Loucy (cell line): ENCODE data around the gene RADX.

Experiments used
- H2AFZ ChIP-seq: fragments of 200-600 bp; sonication (generic); 2 replicates; pipeline ENCODE4 v1.6.0; 2016; ENCODE audit warnings: antibody characterized with exemption, mild to moderate bottlenecking, low read length, moderate library complexity
- H3F3A ChIP-seq: fragments of 200-600 bp; 2 replicates; pipeline ENCODE4 v1.6.0; 2016; ENCODE audit warnings: antibody characterized with exemption, low read depth, mild to moderate bottlenecking
- H3K27me3 ChIP-seq: fragments of 200-600 bp; sonication (generic); 2 replicates; pipeline ENCODE4 v1.6.1; 2014; ENCODE audit warnings: low read length, mild to moderate bottlenecking; ENCODE audit not compliant: insufficient read depth, poor library complexity, severe bottlenecking
- H3K36me3 ChIP-seq: fragments of 200-600 bp; sonication (generic); 2 replicates; pipeline ENCODE4 v1.6.1; 2016; ENCODE audit warnings: low read length; ENCODE audit not compliant: insufficient read depth
- H3K4me1 ChIP-seq: fragments of 200-600 bp; sonication (generic); 2 replicates; pipeline ENCODE4 v1.5.1; 2014; ENCODE audit warnings: low read length, mild to moderate bottlenecking; ENCODE audit not compliant: insufficient read depth, poor library complexity, severe bottlenecking
- H3K4me2 ChIP-seq: fragments of 200-600 bp; sonication (generic); 2 replicates; pipeline ENCODE4 v1.6.0; 2014; ENCODE audit warnings: antibody characterized with exemption, low read length, low read depth, mild to moderate bottlenecking; ENCODE audit not compliant: poor library complexity, severe bottlenecking
- H3K4me3 ChIP-seq: fragments of 200-600 bp; sonication (generic); 2 replicates; pipeline ENCODE4 v1.5.1; 2014; ENCODE audit warnings: low read length, mild to moderate bottlenecking, mixed read lengths; ENCODE audit not compliant: poor library complexity, severe bottlenecking
- H3K79me2 ChIP-seq: fragments of 200-600 bp; sonication (generic); 2 replicates; pipeline ENCODE4 v1.6.1; 2014; ENCODE audit warnings: low read length; ENCODE audit not compliant: insufficient read depth
- H3K9ac ChIP-seq: fragments of 200-600 bp; sonication (generic); 2 replicates; pipeline ENCODE4 v1.6.0; 2014; ENCODE audit warnings: mild to moderate bottlenecking, low read depth, low read length, moderate library complexity; ENCODE audit not compliant: poor library complexity, severe bottlenecking
- H3K9me2 ChIP-seq: fragments of 200-600 bp; sonication (generic); replicated peaks from 2 replicates; pipeline ENCODE4 v1.6.1; 2016; ENCODE audit warnings: low read depth, low read length, mixed read lengths
- H3K9me3 ChIP-seq: fragments of 200-600 bp; sonication (generic); 2 replicates; pipeline ENCODE4 v1.6.1; 2014; ENCODE audit warnings: mild to moderate bottlenecking, antibody characterized with exemption, low read length, low read depth; ENCODE audit not compliant: insufficient read depth
- H4K20me1 ChIP-seq: fragments of 200-600 bp; sonication (generic); 2 replicates; pipeline ENCODE4 v1.6.0; 2014; ENCODE audit warnings: antibody characterized with exemption, low read length, mild to moderate bottlenecking; ENCODE audit not compliant: insufficient read depth, poor library complexity, severe bottlenecking
- EZH2phosphoT487 ChIP-seq: fragments of 200-600 bp; IDR thresholded peaks from 2 replicates; pipeline ENCODE4 v1.6.1; 2018; ENCODE audit warnings: antibody characterized with exemption, mild to moderate bottlenecking, moderate library complexity, borderline replicate concordance
- TF ChIP-seq, protein P1 (sequence below): fragments of 200-600 bp; sonication (generic); conservative IDR thresholded peaks from 2 replicates; pipeline ENCODE4 v1.5.1; 2014; ENCODE audit warnings: mild to moderate bottlenecking, antibody characterized with exemption, low read length

RADX gene

DNA sequence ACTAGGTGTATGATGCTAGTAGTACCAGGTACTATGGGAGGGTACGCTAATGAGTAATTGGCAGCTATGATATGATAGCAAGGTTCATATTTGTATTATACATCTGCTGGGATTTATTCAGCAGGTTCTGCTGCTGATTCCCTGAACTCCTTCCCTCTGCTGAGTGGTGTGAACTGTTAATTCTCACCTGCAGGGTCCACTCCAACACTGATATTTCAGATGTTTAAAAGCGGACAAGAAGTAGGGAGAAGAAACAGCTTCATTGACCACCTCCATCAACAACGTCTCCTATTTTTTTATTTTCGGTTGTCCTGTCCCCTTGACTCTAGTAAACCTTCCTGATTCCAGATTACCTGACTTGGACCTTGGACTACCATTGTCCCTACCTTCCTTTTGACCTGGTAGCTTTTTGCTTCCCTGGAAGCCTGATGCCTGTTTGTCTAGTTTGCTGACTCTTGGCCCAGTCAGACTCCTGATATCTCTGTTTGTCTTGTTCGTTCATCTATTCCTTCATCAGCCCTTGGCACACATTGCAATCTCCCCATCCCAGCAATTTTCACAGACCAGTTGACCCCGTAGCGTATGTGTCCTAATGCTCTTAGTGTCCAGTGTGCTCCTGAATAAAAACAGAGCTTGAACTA, 80.8 kb downstream of the RADX start:
- no peaks in the 10 kb centered on the region for H4K20me1 ChIP-seq
- H3K4me2 ChIP-seq: no peak overlapping the region
- no peaks in the 10 kb centered on the region for H3F3A ChIP-seq
- H3K79me2 ChIP-seq: no peaks in the 10 kb centered on the region
- no peaks in the 10 kb centered on the region for H3K27me3 ChIP-seq
- TF ChIP-seq, protein P1, sequence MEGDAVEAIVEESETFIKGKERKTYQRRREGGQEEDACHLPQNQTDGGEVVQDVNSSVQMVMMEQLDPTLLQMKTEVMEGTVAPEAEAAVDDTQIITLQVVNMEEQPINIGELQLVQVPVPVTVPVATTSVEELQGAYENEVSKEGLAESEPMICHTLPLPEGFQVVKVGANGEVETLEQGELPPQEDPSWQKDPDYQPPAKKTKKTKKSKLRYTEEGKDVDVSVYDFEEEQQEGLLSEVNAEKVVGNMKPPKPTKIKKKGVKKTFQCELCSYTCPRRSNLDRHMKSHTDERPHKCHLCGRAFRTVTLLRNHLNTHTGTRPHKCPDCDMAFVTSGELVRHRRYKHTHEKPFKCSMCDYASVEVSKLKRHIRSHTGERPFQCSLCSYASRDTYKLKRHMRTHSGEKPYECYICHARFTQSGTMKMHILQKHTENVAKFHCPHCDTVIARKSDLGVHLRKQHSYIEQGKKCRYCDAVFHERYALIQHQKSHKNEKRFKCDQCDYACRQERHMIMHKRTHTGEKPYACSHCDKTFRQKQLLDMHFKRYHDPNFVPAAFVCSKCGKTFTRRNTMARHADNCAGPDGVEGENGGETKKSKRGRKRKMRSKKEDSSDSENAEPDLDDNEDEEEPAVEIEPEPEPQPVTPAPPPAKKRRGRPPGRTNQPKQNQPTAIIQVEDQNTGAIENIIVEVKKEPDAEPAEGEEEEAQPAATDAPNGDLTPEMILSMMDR: no peak
- no peak for TF ChIP-seq EZH2phosphoT487
- no peak overlapping the region for H2AFZ ChIP-seq
- H3K9ac ChIP-seq: no peak overlapping the region
- H3K9me2 ChIP-seq: no peaks in the 10 kb centered on the region
- no peaks in the 10 kb centered on the region for H3K36me3 ChIP-seq
- H3K9me3 ChIP-seq: no peaks in the 10 kb centered on the region
- no peaks in the 10 kb centered on the region for H3K4me1 ChIP-seq
- H3K4me3 ChIP-seq: no peak overlapping the region

DNA sequence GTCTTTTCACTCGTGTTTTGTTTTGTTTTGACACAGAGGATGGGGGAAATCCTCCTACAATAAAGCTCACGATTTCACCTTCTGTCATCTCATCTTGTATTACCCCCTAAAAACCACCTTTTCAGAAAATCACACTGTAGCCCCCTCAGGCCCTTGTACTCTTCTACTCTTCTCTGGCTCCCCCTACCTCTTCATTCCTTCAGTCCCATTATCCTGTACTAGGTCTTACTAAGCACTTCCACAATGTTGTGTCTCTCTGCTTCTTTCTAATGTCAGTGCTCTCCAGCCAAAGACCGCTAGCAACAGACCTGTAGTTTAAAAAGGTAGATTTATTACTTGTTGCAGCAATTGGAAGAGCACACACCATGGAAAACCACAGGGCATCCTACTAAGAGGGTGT, 84.7 kb downstream of the RADX start:
- Histone ChIP-seq H3K4me3 (no peak overlapping the region), H3K36me3 (no peaks in the 10 kb centered on the region), H2AFZ (no peak overlapping the region), H3F3A (no peaks in the 10 kb centered on the region), H4K20me1 (no peaks in the 10 kb centered on the region), H3K9me3 (no peaks in the 10 kb centered on the region), H3K79me2 (no peaks in the 10 kb centered on the region), H3K9ac (no peak overlapping the region), H3K4me1 (no peaks in the 10 kb centered on the region), H3K4me2 (no peak overlapping the region), H3K9me2 (no peaks in the 10 kb centered on the region), H3K27me3 (no peaks in the 10 kb centered on the region)
- TF ChIP-seq EZH2phosphoT487: no peak
- TF ChIP-seq, protein P1: 0 out of 2 replicates have a peak, but pooled peaks have one; percentile 10

DNA sequence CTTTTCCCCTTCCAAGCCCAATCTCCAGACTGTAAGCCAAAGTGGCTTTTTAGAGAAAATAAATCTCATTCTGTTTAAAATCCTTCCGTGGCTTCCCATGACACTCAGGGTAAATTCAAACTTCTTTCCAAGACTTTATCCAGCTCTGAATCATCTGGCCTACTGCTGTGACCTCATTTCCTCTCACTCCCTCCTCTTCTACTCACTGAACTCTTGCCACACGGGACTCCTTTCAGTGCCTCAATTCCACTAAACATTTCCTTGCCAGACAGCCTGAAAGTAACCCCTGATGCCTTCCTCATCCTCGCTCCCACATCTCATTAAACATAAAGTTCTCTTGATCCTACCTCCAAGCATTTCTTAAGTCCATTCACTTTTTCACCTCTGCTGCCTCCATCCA, 86.9 kb downstream of the RADX start:
- Histone ChIP-seq H3K9ac (no peak overlapping the region), H3F3A (no peaks in the 10 kb centered on the region), H3K27me3 (no peaks in the 10 kb centered on the region), H3K36me3 (no peaks in the 10 kb centered on the region), H3K4me1 (no peaks in the 10 kb centered on the region), H3K9me2 (no peaks in the 10 kb centered on the region), H2AFZ (no peak overlapping the region), H3K4me3 (no peak overlapping the region), H3K79me2 (no peaks in the 10 kb centered on the region), H4K20me1 (no peaks in the 10 kb centered on the region), H3K9me3 (no peaks in the 10 kb centered on the region), H3K4me2 (no peak overlapping the region)
- TF ChIP-seq, protein P1: no peak
- no peak for TF ChIP-seq EZH2phosphoT487
